ENCODE results near the gene RERE.

- TF ChIP-seq POLR2A (IDR thresholded peaks at IDR 0.05; ENCODE audit: low read depth, low read length) (no peak), POLR2AphosphoS5 (IDR thresholded peaks at IDR 0.05; ENCODE audit: low read depth, low read length) (no peak), TAF1 (IDR thresholded peaks at IDR 0.05; ENCODE audit: borderline replicate concordance, low read depth, low read length) (no peak)
Measured at GRCh38 chr1:8533907-8534306, 283.5 kb downstream of the RERE start.
